Fibroblast of the aortic adventitia (primary cell): ENCODE data around the gene TRIM32. TPM values are rescaled to one million over a fixed set of nuclear protein-coding genes. Genes with fewer than 3 reads are reported as not detected.

ENCODE experiments used
- DNase-seq: peaks from one replicate; pipeline ENCODE4 v3.0.0-alpha.2; 2010; ENCODE audit warnings: low read depth
- H3K4me3 ChIP-seq: 2 replicates; pipeline ENCODE4 v1.5.1; 2011; ENCODE audit warnings: low read depth, mild to moderate bottlenecking, control low read depth, low read length, moderate library complexity
- CTCF ChIP-seq: IDR thresholded peaks from 2 replicates; pipeline ENCODE4 v1.5.1; 2011; ENCODE audit warnings: mild to moderate bottlenecking, low read length, control low read depth, inconsistent platforms; ENCODE audit not compliant: insufficient read depth
- total RNA-seq: library from RNA; depleted of rRNA; stranded (reverse); fragments of >200 nt; gene quantifications from 2 replicates; pipeline ENCODE4 v1.2.3, GENCODE V29; 2012; ENCODE audit warnings: low replicate concordance

TRIM32 gene
- total RNA-seq, 1 donor = 31.5 TPM

- peak; percentile 94 for DNase-seq
- H3K4me3 ChIP-seq = no peak overlapping the region
- TF ChIP-seq CTCF = peak; percentile 67
These were observed 25.8 kb upstream of the TRIM32 start for GRCh38 chr9:116661037-116661954.

GRCh38 chr9:116662646-116663310 is 24.3 kb upstream of the TRIM32 start:
- no peak for TF ChIP-seq CTCF
- no peak overlapping the region for H3K4me3 ChIP-seq
- DNase-seq = peak; percentile 65

- DNase-seq = no peak
- TF ChIP-seq CTCF = no peak
- H3K4me3 ChIP-seq = no peak overlapping the region
These were observed 23.5 kb upstream of the TRIM32 start for GRCh38 chr9:116663581-116663980.

- TF ChIP-seq CTCF = no peak
- no peak for DNase-seq
These were observed 18.0 kb upstream of the TRIM32 start for GRCh38 chr9:116668970-116669695.

GRCh38 chr9:116671605-116672004 is 15.5 kb upstream of the TRIM32 start:
- no peak for DNase-seq
- no peak overlapping the region for H3K4me3 ChIP-seq
- no peak for TF ChIP-seq CTCF

More at GRCh38 chr9:116668970-116669695, 18.0 kb upstream of the TRIM32 start:
- H3K4me3 ChIP-seq = no peak overlapping the region

- no peak for TF ChIP-seq CTCF
- DNase-seq = peak; percentile 22
- H3K4me3 ChIP-seq = no peak overlapping the region
These were observed 13.7 kb upstream of the TRIM32 start for GRCh38 chr9:116673375-116673774.
